Neuronal stem cell (in vitro differentiated cells): ENCODE results near the gene PTPRT.

Experiments used
- DNase-seq: peaks from one replicate; pipeline ENCODE4 v3.0.0-alpha.2; 2013; ENCODE audit warnings: low spot score
- H2AFZ ChIP-seq: one replicate; pipeline ENCODE4 v1.6.1; 2013; ENCODE audit warnings: mild to moderate bottlenecking, low read length, inconsistent platforms
- H2AK5ac ChIP-seq: 2 replicates; pipeline ENCODE4 v1.6.1; 2013; ENCODE audit warnings: low read depth, mild to moderate bottlenecking, inconsistent platforms, low read length, moderate library complexity, mixed read lengths
- H2BK120ac ChIP-seq: 2 replicates; pipeline ENCODE4 v1.6.1; 2013; ENCODE audit warnings: low read depth, mild to moderate bottlenecking, inconsistent platforms, low read length, moderate library complexity, mixed read lengths
- H2BK12ac ChIP-seq: one replicate; pipeline ENCODE4 v1.6.1; 2013; ENCODE audit warnings: low read length, inconsistent platforms
- H2BK15ac ChIP-seq: 2 replicates; pipeline ENCODE4 v1.6.1; 2013; ENCODE audit warnings: mild to moderate bottlenecking, low read length, inconsistent platforms, mixed read lengths
- H2BK5ac ChIP-seq: one replicate; pipeline ENCODE4 v1.6.1; 2013; ENCODE audit warnings: inconsistent platforms, mild to moderate bottlenecking, low read length, moderate library complexity
- H3K14ac ChIP-seq: one replicate; pipeline ENCODE4 v1.6.1; 2013; ENCODE audit warnings: low read length, inconsistent platforms
- H3K18ac ChIP-seq: 2 replicates; pipeline ENCODE4 v1.6.1; 2013; ENCODE audit warnings: low read length, inconsistent platforms
- H3K23ac ChIP-seq: 2 replicates; pipeline ENCODE4 v1.6.1; 2013; ENCODE audit warnings: low read depth, mild to moderate bottlenecking, mixed read lengths, low read length, inconsistent platforms; ENCODE audit not compliant: poor library complexity
- H3K27ac ChIP-seq: replicated peaks from 3 replicates; pipeline ENCODE4 v1.5.1; 2013; ENCODE audit warnings: low read length, inconsistent platforms
- H3K27me3 ChIP-seq, 3 experiments: 2 replicates each; pipeline ENCODE4 v1.6.1; 2013; ENCODE audit warnings: low read length in 3 of 3, mild to moderate bottlenecking in 2 of 3, inconsistent platforms in 1 of 3, low read depth in 1 of 3, mixed read lengths in 1 of 3, moderate library complexity in 1 of 3; ENCODE audit not compliant: control insufficient read depth in 3 of 3, insufficient read depth in 3 of 3
- H3K36me3 ChIP-seq, 2 donors: replicated peaks in 1 of 2; 2 replicates each; pipeline ENCODE4 v1.6.1; 2013; ENCODE audit warnings: low read length in 2 of 2; ENCODE audit not compliant: control insufficient read depth in 2 of 2, insufficient read depth in 2 of 2
- H3K4ac ChIP-seq: 2 replicates; pipeline ENCODE4 v1.6.1; 2013; ENCODE audit warnings: inconsistent platforms, mild to moderate bottlenecking, low read length, moderate library complexity
- H3K4me1 ChIP-seq, 2 donors: 1 replicate in 1 of 2; 2 replicates in 1 of 2; pipeline ENCODE4 v1.6.1; 2013; ENCODE audit warnings: low read length in 2 of 2, low read depth in 1 of 2; ENCODE audit not compliant: control insufficient read depth in 2 of 2, insufficient read depth in 1 of 2
- H3K4me2 ChIP-seq: one replicate; pipeline ENCODE4 v1.6.1; 2013; ENCODE audit warnings: mild to moderate bottlenecking, low read length, inconsistent platforms; ENCODE audit not compliant: insufficient read depth, poor library complexity, severe bottlenecking
- H3K4me3 ChIP-seq, 2 donors: 2 replicates each; pipeline ENCODE4 v1.5.1; 2013; ENCODE audit warnings: low read length in 2 of 2, mild to moderate bottlenecking in 2 of 2, inconsistent platforms in 1 of 2, moderate library complexity in 1 of 2
- H3K79me1 ChIP-seq: one replicate; pipeline ENCODE4 v1.6.1; 2013; ENCODE audit warnings: low read depth, mild to moderate bottlenecking, inconsistent platforms, low read length, moderate library complexity
- H3K9ac ChIP-seq: one replicate; pipeline ENCODE4 v1.6.1; 2013; ENCODE audit warnings: mild to moderate bottlenecking, low read depth, low read length, inconsistent platforms; ENCODE audit not compliant: poor library complexity
- H3K9me3 ChIP-seq, 2 donors: replicated peaks in 1 of 2; 2 replicates each; pipeline versions ENCODE3 to v1.6.1; 2013; ENCODE audit warnings: low read length in 2 of 2, mild to moderate bottlenecking in 2 of 2, inconsistent platforms in 1 of 2, low read depth in 1 of 2, mixed read lengths in 1 of 2, moderate library complexity in 1 of 2; ENCODE audit not compliant: control insufficient read depth in 2 of 2, insufficient read depth in 1 of 2
- H4K8ac ChIP-seq: one replicate; pipeline ENCODE4 v1.6.1; 2013; ENCODE audit warnings: low read depth, mild to moderate bottlenecking, inconsistent platforms, low read length, moderate library complexity
- H4K91ac ChIP-seq: one replicate; pipeline ENCODE4 v1.6.1; 2013; ENCODE audit warnings: low read length, low read depth, mild to moderate bottlenecking, inconsistent platforms; ENCODE audit not compliant: poor library complexity
- WGBS, 2 donors: extraction: QIAGEN DNeasy Blood & Tissue Kit; methylation state at CpG; one replicate each; pipeline ENCODE4 v1.1.7; 2013; ENCODE audit warnings: missing lambda C conversion rate in 2 of 2, mixed read lengths in 1 of 2; ENCODE audit not compliant: insufficient read length in 2 of 2, insufficient replicate concordance in 1 of 2; ENCODE audit errors: extremely low coverage in 2 of 2; 5-methylcytosine and 5-hydroxymethylcytosine counted together

The PTPRT gene

GRCh38 chr20:42155586-42155985 lies 1034.1 kb downstream of the PTPRT start:
- Histone ChIP-seq H3K4me3 (no peak overlapping the region), H3K9ac (no peak overlapping the region), H2BK12ac (no peak overlapping the region), H2BK5ac (no peak overlapping the region), H3K4me2 (no peak overlapping the region), H2AFZ (no peak overlapping the region), H3K23ac (no peak overlapping the region), H4K8ac (no peak overlapping the region), H3K79me1 (no peaks in the 10 kb centered on the region), H3K18ac (no peak overlapping the region), H3K27me3 (peaks cover 0 to 1% (median 0%) of the 10 kb centered on the region in 3 experiments), H2BK15ac (no peak overlapping the region), H3K14ac (no peak overlapping the region), H2BK120ac (no peak overlapping the region), H3K4ac (no peak overlapping the region), H3K27ac (no peak overlapping the region), H3K9me3 (no peaks in the 10 kb centered on the region), H3K4me1 (peaks cover 0 to 2% of the 10 kb centered on the region in 2 donors), H2AK5ac (no peak overlapping the region), H3K36me3 (no peaks in the 10 kb centered on the region), H4K91ac (no peak overlapping the region)
- DNase-seq, result no peak
- no CpG with 5 or more reads among the region's 4 CpGs for WGBS, 2 donors

- Histone ChIP-seq H4K91ac (no peak overlapping the region), H3K79me1 (no peaks in the 10 kb centered on the region), H3K4me1 (no peaks in the 10 kb centered on the region), H3K9me3 (no peaks in the 10 kb centered on the region), H3K27me3 (peaks cover 0 to 1% (median 0%) of the 10 kb centered on the region in 3 experiments), H2BK12ac (no peak overlapping the region), H3K18ac (no peak overlapping the region), H3K14ac (no peak overlapping the region), H2BK15ac (no peak overlapping the region), H2BK5ac (no peak overlapping the region), H3K9ac (no peak overlapping the region), H3K23ac (no peak overlapping the region), H4K8ac (no peak overlapping the region), H2AK5ac (no peak overlapping the region), H2BK120ac (no peak overlapping the region), H3K4me3 (no peak overlapping the region), H3K4me2 (no peak overlapping the region), H3K36me3 (no peaks in the 10 kb centered on the region), H3K4ac (no peak overlapping the region), H3K27ac (no peak overlapping the region), H2AFZ (no peak overlapping the region)
- WGBS, 2 donors, result no CpG with 5 or more reads among the region's 6 CpGs
- no peak for DNase-seq
Observed at GRCh38 chr20:42152575-42152974, 1037.1 kb downstream of the PTPRT start.

- no peak overlapping the region for H3K4ac ChIP-seq
- H3K4me3 ChIP-seq, result no peak overlapping the region
- H3K18ac ChIP-seq, result no peak overlapping the region
- H3K27ac ChIP-seq, result no peak overlapping the region
- H3K36me3 ChIP-seq, result no peaks in the 10 kb centered on the region
- no peak overlapping the region for H2BK5ac ChIP-seq
- no peaks in the 10 kb centered on the region for H3K4me1 ChIP-seq
- no peak overlapping the region for H2BK15ac ChIP-seq
- H4K8ac ChIP-seq, result no peak overlapping the region
- H3K23ac ChIP-seq, result no peak overlapping the region
- H2AFZ ChIP-seq, result no peak overlapping the region
- no CpG with 5 or more reads among the region's 4 CpGs for WGBS, 2 donors
- H3K9me3 ChIP-seq, result no peaks in the 10 kb centered on the region
- no peak overlapping the region for H2BK120ac ChIP-seq
- H2AK5ac ChIP-seq, result no peak overlapping the region
- DNase-seq, result no peak
- no peak overlapping the region for H2BK12ac ChIP-seq
- peaks cover 0 to 1% (median 0%) of the 10 kb centered on the region in 3 experiments for H3K27me3 ChIP-seq
- H4K91ac ChIP-seq, result no peak overlapping the region
- H3K79me1 ChIP-seq, result no peaks in the 10 kb centered on the region
- H3K14ac ChIP-seq, result no peak overlapping the region
- H3K9ac ChIP-seq, result no peak overlapping the region
- no peak overlapping the region for H3K4me2 ChIP-seq
Observed at GRCh38 chr20:42150230-42150629, 1039.5 kb downstream of the PTPRT start.

GRCh38 chr20:42138729-42139128 lies 1051.0 kb downstream of the PTPRT start:
- H3K79me1 ChIP-seq, result no peaks in the 10 kb centered on the region
- WGBS, 2 donors, result no CpG with 5 or more reads among the region's 4 CpGs
- H3K18ac ChIP-seq, result no peak overlapping the region
- no peaks in the 10 kb centered on the region for H3K36me3 ChIP-seq
- H4K91ac ChIP-seq, result no peak overlapping the region
- no peak overlapping the region for H2BK5ac ChIP-seq
- no peak overlapping the region for H2BK15ac ChIP-seq
- no peak overlapping the region for H3K9ac ChIP-seq
- H2AFZ ChIP-seq, result no peak overlapping the region
- no peak overlapping the region for H3K4me2 ChIP-seq
- peaks cover 0 to 11% of the 10 kb centered on the region in 2 donors for H3K4me1 ChIP-seq
- no peak overlapping the region for H2AK5ac ChIP-seq
- no peaks in the 10 kb centered on the region for H3K27me3 ChIP-seq
- H3K23ac ChIP-seq, result no peak overlapping the region
- DNase-seq, result peak; percentile 36
- H3K27ac ChIP-seq, result no peak overlapping the region
- no peak overlapping the region for H2BK12ac ChIP-seq
- H3K4me3 ChIP-seq, result no peak overlapping the region
- H3K9me3 ChIP-seq, result no peaks in the 10 kb centered on the region
- H2BK120ac ChIP-seq, result no peak overlapping the region
- H3K4ac ChIP-seq, result no peak overlapping the region
- H4K8ac ChIP-seq, result no peak overlapping the region
- H3K14ac ChIP-seq, result no peak overlapping the region
